ENCODE data around the gene PAGR1.
"Not testable (repeated sequence)": the region's sequence is repeated elsewhere in the genome, so short reads cannot be mapped to it uniquely, and the experiment has no call there.

The PAGR1 gene

GRCh38 chr16:29815793-29816693 lies at the start of gene PAGR1:
Gene PAGR1, plus strand, starts transcription at chr16:29816152. Its CDS starts 374 bp downstream, at chr16:29816526.
- peak; percentile 98 to 99 for DNase-seq

- no peak for DNase-seq
Observed at GRCh38 chr16:29766571-29766970, 49.4 kb upstream of the PAGR1 start.

GRCh38 chr16:29767062-29767461 lies 48.9 kb upstream of the PAGR1 start:
- DNase-seq = no peak

GRCh38 chr16:29769507-29769906 lies 46.4 kb upstream of the PAGR1 start:
- DNase-seq = no peak

GRCh38 chr16:29770250-29770929 lies 45.6 kb upstream of the PAGR1 start:
- no peak for DNase-seq

GRCh38 chr16:29772330-29772729 lies 43.6 kb upstream of the PAGR1 start:
- DNase-seq = not testable (repeated sequence)

- no peak for DNase-seq
Observed at GRCh38 chr16:29774730-29775129, 41.2 kb upstream of the PAGR1 start.

GRCh38 chr16:29775742-29776408 lies 40.1 kb upstream of the PAGR1 start:
- DNase-seq = no peak

GRCh38 chr16:29777576-29778350 lies 38.2 kb upstream of the PAGR1 start, which contains the start of gene ZG16:
Gene ZG16, plus strand, starts transcription at chr16:29778256. Its CDS starts 1,011 bp downstream, at chr16:29779267.
- DNase-seq = no peak

GRCh38 chr16:29779474-29779873 lies 36.5 kb upstream of the PAGR1 start:
- no peak for DNase-seq

GRCh38 chr16:29783094-29783953 lies 32.6 kb upstream of the PAGR1 start:
- not testable (repeated sequence) for DNase-seq

- peak; percentile 29 to 43 for DNase-seq
Observed at GRCh38 chr16:29784157-29784556, 31.8 kb upstream of the PAGR1 start.

- peak; percentile 83 to 88 for DNase-seq
Observed at GRCh38 chr16:29784901-29785500, 31.0 kb upstream of the PAGR1 start.

- DNase-seq = not testable (repeated sequence)
Observed at GRCh38 chr16:29787155-29787554, 28.8 kb upstream of the PAGR1 start.

- DNase-seq = no peak
Observed at GRCh38 chr16:29789775-29790182, 26.2 kb upstream of the PAGR1 start.

- DNase-seq = peak; percentile 100
Observed at GRCh38 chr16:29790183-29790948, 25.6 kb upstream of the PAGR1 start, which contains the start of gene KIF22. Gene KIF22, plus strand, starts transcription at chr16:29790751. Its CDS starts 9 bp downstream, at chr16:29790760.

- DNase-seq = no peak
Observed at GRCh38 chr16:29790949-29791844, 24.8 kb upstream of the PAGR1 start.

- DNase-seq = no peak
Observed at GRCh38 chr16:29791845-29792807, 23.8 kb upstream of the PAGR1 start.
